Endothelial cell of umbilical vein (primary cell): Measurements from ENCODE around the gene MALT1. TPM values are rescaled to one million over a fixed set of nuclear protein-coding genes. Genes with fewer than 3 reads are reported as not detected.

Experiments used
- BruUV-seq: library from RNA; stranded (reverse); fragments of 400-500 nt; replicated peaks from 2 replicates; lab custom pipeline; 2021; lab: Mats Ljungman, UMichigan
- CTCF ChIA-PET: fragments of 300-600, 350-600 bp; sonication (Branson Sonifier 250); formaldehyde crosslinking; loops from one replicate; lab custom pipeline; 2021; ENCODE audit warnings: antibody characterized with exemption, inconsistent platforms; lab: Charles Lee
- POLR2A ChIA-PET: fragments of 300-600, 350-600 bp; sonication (Branson Sonifier 250); formaldehyde crosslinking; loops from one replicate; lab custom pipeline; 2021; ENCODE audit warnings: antibody characterized with exemption, inconsistent platforms; lab: Charles Lee
- DNase-seq: peaks from one replicate; pipeline ENCODE4 v3.0.0-alpha.2; 2011; ENCODE audit warnings: low read depth, low spot score
- FAIRE-seq: peaks from 2 replicates; lab custom pipeline; 2011; peaks lifted over from hg19 to GRCh38; lab: Jason Lieb, UNC
- H2AFZ ChIP-seq: 2 replicates; pipeline ENCODE4 v1.6.0; 2012; ENCODE audit warnings: low read depth, low read length, control low read depth, inconsistent platforms
- H3K27ac ChIP-seq: 2 replicates; pipeline ENCODE4 v1.5.1; 2011; ENCODE audit warnings: low read depth, mild to moderate bottlenecking, control low read depth, low read length, moderate library complexity; ENCODE audit not compliant: insufficient read depth
- H3K27me3 ChIP-seq, 2 experiments: 2 replicates each; pipeline versions ENCODE4 v1.6.0 to v1.6.1; 2011; ENCODE audit warnings: low read length in 2 of 2, mixed read lengths in 1 of 2; ENCODE audit not compliant: control insufficient read depth in 2 of 2, insufficient read depth in 2 of 2
- H3K36me3 ChIP-seq, 2 experiments: 2 replicates in 1 of 2; 3 replicates in 1 of 2; pipeline ENCODE4 v1.5.1; 2011; ENCODE audit warnings: low read length in 2 of 2, mild to moderate bottlenecking in 1 of 2, moderate library complexity in 1 of 2; ENCODE audit not compliant: control insufficient read depth in 2 of 2, insufficient read depth in 2 of 2; ENCODE audit errors: extremely low read depth in 1 of 2
- H3K4me1 ChIP-seq: 3 replicates; pipeline ENCODE4 v1.5.1; 2011; ENCODE audit warnings: mild to moderate bottlenecking, low read length; ENCODE audit not compliant: control insufficient read depth, insufficient read depth; ENCODE audit errors: extremely low read depth
- H3K4me2 ChIP-seq: 2 replicates; pipeline ENCODE4 v1.6.1; 2011; ENCODE audit warnings: low read length, control low read depth, mixed read lengths; ENCODE audit not compliant: insufficient read depth
- H3K4me3 ChIP-seq, 3 experiments: fragments of 200-600 bp in 1 of 3; sonication (generic), shearing (Covaris generic) in 1 of 3; replicated peaks in 1 of 3; 2 replicates each; pipeline ENCODE4 v1.5.1; 2011 to 2016; ENCODE audit warnings: control low read depth in 3 of 3, low read length in 3 of 3, mild to moderate bottlenecking in 2 of 3, inconsistent platforms in 1 of 3, low read depth in 1 of 3, moderate library complexity in 1 of 3; ENCODE audit not compliant: insufficient read depth in 1 of 3
- H3K79me2 ChIP-seq: 2 replicates; pipeline ENCODE4 v1.6.0; 2012; ENCODE audit warnings: low read length, inconsistent platforms; ENCODE audit not compliant: control insufficient read depth, insufficient read depth
- H3K9ac ChIP-seq: replicated peaks from 2 replicates; pipeline ENCODE3; 2011; ENCODE audit warnings: low read length, control low read depth; ENCODE audit not compliant: insufficient read depth; ENCODE audit errors: extremely low read depth
- H3K9me1 ChIP-seq: replicated peaks from 3 replicates; pipeline ENCODE4 v1.6.0; 2011; ENCODE audit warnings: mild to moderate bottlenecking, low read length; ENCODE audit not compliant: control insufficient read depth, insufficient read depth; ENCODE audit errors: extremely low read depth
- H3K9me3 ChIP-seq: replicated peaks from 2 replicates; pipeline ENCODE4 v1.5.1; 2012; ENCODE audit warnings: low read length, inconsistent platforms; ENCODE audit not compliant: control insufficient read depth, insufficient read depth
- H4K20me1 ChIP-seq: replicated peaks from 2 replicates; pipeline ENCODE3; 2011; ENCODE audit warnings: mild to moderate bottlenecking, low read length; ENCODE audit not compliant: control insufficient read depth, insufficient read depth; ENCODE audit errors: extremely low read depth
- CTCF ChIP-seq, 2 donors: IDR thresholded peaks; 1 replicate in 1 of 2; 2 replicates in 1 of 2; pipeline ENCODE4 v1.5.1; 2011; ENCODE audit warnings: low read length in 2 of 2, mild to moderate bottlenecking in 2 of 2, moderate library complexity in 2 of 2, control low read depth in 1 of 2, inconsistent platforms in 1 of 2, low read depth in 1 of 2; ENCODE audit not compliant: insufficient read depth in 1 of 2; ENCODE audit errors: extremely low read depth in 1 of 2
- EZH2 ChIP-seq: IDR thresholded peaks from 2 replicates; pipeline ENCODE4 v1.6.1; 2012; ENCODE audit warnings: borderline replicate concordance, low read depth, mild to moderate bottlenecking, moderate library complexity, low read length, inconsistent platforms; ENCODE audit not compliant: severe bottlenecking
- FOS ChIP-seq: IDR thresholded peaks from 2 replicates; pipeline ENCODE4 v1.6.1; 2011; ENCODE audit warnings: mild to moderate bottlenecking, low read length, moderate library complexity, borderline replicate concordance; ENCODE audit not compliant: insufficient read depth
- GATA2 ChIP-seq: IDR thresholded peaks from 2 replicates; pipeline ENCODE4 v1.7.0; 2011; ENCODE audit warnings: low read depth, mild to moderate bottlenecking, moderate library complexity, mixed read lengths, low read length; ENCODE audit not compliant: insufficient read length, insufficient read depth
- JUN ChIP-seq: IDR thresholded peaks from 2 replicates; pipeline ENCODE4 v1.6.1; 2011; ENCODE audit warnings: borderline replicate concordance, low read depth; ENCODE audit not compliant: insufficient read length, insufficient read depth
- MAX ChIP-seq: IDR thresholded peaks from 2 replicates; pipeline ENCODE4 v1.6.1; 2011; ENCODE audit not compliant: insufficient read depth, insufficient read length
- MYC ChIP-seq: IDR thresholded peaks from one replicate; pipeline ENCODE4 v1.6.1; 2011; ENCODE audit warnings: mild to moderate bottlenecking, low read depth, low read length
- POLR2A ChIP-seq: IDR thresholded peaks from 2 replicates; pipeline ENCODE4 v1.6.1; 2012; ENCODE audit warnings: low read depth, mild to moderate bottlenecking, control low read depth, low read length
- POLR2AphosphoS5 ChIP-seq: IDR thresholded peaks from 2 replicates; pipeline ENCODE4 v1.6.1; 2012; ENCODE audit warnings: low read depth, mild to moderate bottlenecking, control low read depth, low read length, moderate library complexity; ENCODE audit not compliant: insufficient read depth
- dilution Hi-C: fragments of 300-500 bp; cut with MboI; formaldehyde crosslinking; loops from one replicate; pipeline ENCODE4 v1.15.0; 2019; ENCODE audit warnings: low sequenced_read_pairs; ENCODE audit not compliant: extremely low pct_ligation_motif_present
- intact Hi-C: fragments of 100-400 bp; cut with micrococcal nuclease; formaldehyde crosslinking; loops from one replicate; pipeline ENCODE4 v1.10.0; 2022
- polyA plus RNA-seq, 4 experiments: library from polyadenylated mRNA; depleted of rRNA in 3 of 4; stranded (reverse) in 3 of 4; unstranded in 1 of 4; fragments of >200 nt; gene quantifications; 2 replicates each; pipeline versions ENCODE4 v1.2.1 to v1.2.3, GENCODE V29; 2011 to 2012; ENCODE audit warnings: missing spikeins in 1 of 4
- total RNA-seq: library from RNA; stranded (reverse); gene quantifications from 2 replicates; pipeline ENCODE4 v1.2.3, GENCODE V29; 2021

MALT1 gene
- total and polyA plus RNA-seq, 2 donors (not counting 3 experiments of a cell fraction or from before 2014, with no cell fraction given): 2.8 to 5.1 TPM

GRCh38 chr18:58657494-58657893, 13.8 kb upstream of the MALT1 start:
- Histone ChIP-seq H3K4me1 (no peaks in the 10 kb centered on the region), H2AFZ (no peak overlapping the region), H3K4me2 (no peak overlapping the region), H3K4me3 (no peak overlapping the region), H3K9me3 (no peaks in the 10 kb centered on the region), H3K27ac (no peak overlapping the region), H3K27me3 (peaks cover 2 to 6% of the 10 kb centered on the region in 2 experiments), H3K79me2 (no peaks in the 10 kb centered on the region), H3K36me3 (no peaks in the 10 kb centered on the region), H3K9ac (no peak overlapping the region), H3K9me1 (no peaks in the 10 kb centered on the region), H4K20me1 (no peaks in the 10 kb centered on the region)
- BruUV-seq: no TSS peak
- DNase-seq (no peak), FAIRE-seq (no peak)
- ChIA-PET POLR2A (no interaction called here), CTCF (interaction anchor here (1.4 kb wide), 1 partner anchor 106 kb away, joined by 3 read pairs; no protein-coding TSS in a partner anchor)
- dilution Hi-C loops: no loop called here
- intact Hi-C loops: no loop called here
- no peak for TF ChIP-seq POLR2AphosphoS5
- no peak for TF ChIP-seq CTCF (IDR thresholded peaks at IDR 0.05; ENCODE audit: extremely low read depth in 1 of 2, insufficient read depth in 1 of 2, low read depth in 1 of 2, low read length in 2 of 2)
- TF ChIP-seq EZH2: no peak
- no peak for TF ChIP-seq MAX
- no peak for TF ChIP-seq MYC
- TF ChIP-seq FOS: no peak
- no peak for TF ChIP-seq POLR2A
- TF ChIP-seq GATA2: no peak
- TF ChIP-seq JUN: no peak
